ENCODE data around the gene RNF38. TPM values are rescaled to one million over a fixed set of nuclear protein-coding genes. Genes with fewer than 3 reads are reported as not detected.
"Not testable (repeated sequence)": the region's sequence is repeated elsewhere in the genome, so short reads cannot be mapped to it uniquely, and the experiment has no call there.

Gene RNF38
- total and polyA plus RNA-seq, 2 experiments from 2014 or later = 6.7 to 16.5 TPM

- Histone ChIP-seq H3K27me3 (replicated peaks; ENCODE audit: insufficient read depth) (no peaks in the 10 kb centered on the region), H3K9me2 (ENCODE audit: insufficient read depth) (no peaks in the 10 kb centered on the region), H3K9ac (no peak overlapping the region), H3K4me2 (ENCODE audit: unreplicated experiment) (no peak overlapping the region), H3F3A (ENCODE audit: insufficient read depth) (no peaks in the 10 kb centered on the region), H3K36me3 (ENCODE audit: low read depth) (no peaks in the 10 kb centered on the region), H3K27ac (no peak overlapping the region), H3K9me3 (ENCODE audit: low read depth) (no peaks in the 10 kb centered on the region), H4K20me1 (ENCODE audit: insufficient read depth) (no peaks in the 10 kb centered on the region), H3K79me2 (ENCODE audit: insufficient read depth) (no peaks in the 10 kb centered on the region), H3K4me1 (ENCODE audit: insufficient read depth) (0 out of 2 replicates have a peak, but pooled peaks cover 7% of the 10 kb centered on the region), H2AFZ (no peak overlapping the region), H3K4me3 (no peak overlapping the region)
- no peak for DNase-seq
- WGBS, 2 experiments (ENCODE audit: low coverage in 1 of 2, low lambda C conversion rate in 2 of 2, missing lambda C conversion rate in 2 of 2) = 52 to 62% methylated on average over 3 of the region's 3 CpGs
- TF ChIP-seq EZH2 (IDR thresholded peaks at IDR 0.05; ENCODE audit: insufficient read depth, poor library complexity, severe bottlenecking) (no peak), EZH2phosphoT487 (IDR thresholded peaks at IDR 0.05; ENCODE audit: insufficient read depth, low read depth) (no peak)
- in situ Hi-C loops (cut with MboI) = no loop called here
These were observed 77.6 kb downstream of the RNF38 start for GRCh38 chr9:36322462-36322861.

GRCh38 chr9:36321903-36322302 is 78.2 kb downstream of the RNF38 start:
- H3K27ac ChIP-seq; H3K9ac ChIP-seq; H3K9me2 ChIP-seq (ENCODE audit: insufficient read depth); DNase-seq; H4K20me1 ChIP-seq (ENCODE audit: insufficient read depth); H2AFZ ChIP-seq; H3K36me3 ChIP-seq (ENCODE audit: low read depth); H3K27me3 ChIP-seq (replicated peaks; ENCODE audit: insufficient read depth); H3K4me1 ChIP-seq (ENCODE audit: insufficient read depth); in situ Hi-C loops (cut with MboI); H3K79me2 ChIP-seq (ENCODE audit: insufficient read depth); H3K4me2 ChIP-seq (ENCODE audit: unreplicated experiment); H3K4me3 ChIP-seq; H3K9me3 ChIP-seq (ENCODE audit: low read depth); H3F3A ChIP-seq (ENCODE audit: insufficient read depth): not testable (repeated sequence)
- 73 to 76% methylated on average over 4 of the region's 4 CpGs for WGBS, 2 experiments (ENCODE audit: low coverage in 1 of 2, low lambda C conversion rate in 2 of 2, missing lambda C conversion rate in 2 of 2)

GRCh38 chr9:36320466-36320865 is 79.6 kb downstream of the RNF38 start:
- Histone ChIP-seq H3K79me2 (ENCODE audit: insufficient read depth) (no peaks in the 10 kb centered on the region), H3K36me3 (ENCODE audit: low read depth) (no peaks in the 10 kb centered on the region), H4K20me1 (ENCODE audit: insufficient read depth) (no peaks in the 10 kb centered on the region), H3K4me1 (ENCODE audit: insufficient read depth) (0 out of 2 replicates have a peak, but pooled peaks cover 7% of the 10 kb centered on the region), H3K9me3 (ENCODE audit: low read depth) (no peaks in the 10 kb centered on the region), H3K9me2 (ENCODE audit: insufficient read depth) (no peaks in the 10 kb centered on the region), H3K27me3 (replicated peaks; ENCODE audit: insufficient read depth) (no peaks in the 10 kb centered on the region), H3F3A (ENCODE audit: insufficient read depth) (no peaks in the 10 kb centered on the region), H3K4me3 (no peak overlapping the region), H3K9ac (no peak overlapping the region), H3K4me2 (ENCODE audit: unreplicated experiment) (no peak overlapping the region), H2AFZ (no peak overlapping the region), H3K27ac (no peak overlapping the region)
- 66 to 72% methylated on average over 5 of the region's 5 CpGs for WGBS, 2 experiments (ENCODE audit: low coverage in 1 of 2, low lambda C conversion rate in 2 of 2, missing lambda C conversion rate in 2 of 2)
- TF ChIP-seq EZH2phosphoT487 (IDR thresholded peaks at IDR 0.05; ENCODE audit: insufficient read depth, low read depth) (no peak), EZH2 (IDR thresholded peaks at IDR 0.05; ENCODE audit: insufficient read depth, poor library complexity, severe bottlenecking) (no peak)
- in situ Hi-C loops (cut with MboI) = no loop called here
- no peak for DNase-seq

GRCh38 chr9:36319806-36320205 is 80.3 kb downstream of the RNF38 start:
- H2AFZ ChIP-seq = peak overlapping the region; percentile 24
- in situ Hi-C loops (cut with MboI) = no loop called here
- H4K20me1 ChIP-seq (ENCODE audit: insufficient read depth) = no peaks in the 10 kb centered on the region
- TF ChIP-seq EZH2phosphoT487 (IDR thresholded peaks at IDR 0.05; ENCODE audit: insufficient read depth, low read depth) = no peak
- no peak for TF ChIP-seq EZH2 (IDR thresholded peaks at IDR 0.05; ENCODE audit: insufficient read depth, poor library complexity, severe bottlenecking)
- H3K9ac ChIP-seq = no peak overlapping the region
- WGBS, 2 experiments (ENCODE audit: low coverage in 1 of 2, low lambda C conversion rate in 2 of 2, missing lambda C conversion rate in 2 of 2) = 26 to 29% methylated on average over 6 of the region's 6 CpGs
- no peaks in the 10 kb centered on the region for H3K79me2 ChIP-seq (ENCODE audit: insufficient read depth)
- no peak overlapping the region for H3K4me3 ChIP-seq
- H3K9me2 ChIP-seq (ENCODE audit: insufficient read depth) = no peaks in the 10 kb centered on the region
- H3K4me1 ChIP-seq (ENCODE audit: insufficient read depth) = 0 out of 2 replicates have a peak, but pooled peaks cover 7% of the 10 kb centered on the region
- H3K27ac ChIP-seq = no peak overlapping the region
- peak; percentile 20 for DNase-seq
- no peaks in the 10 kb centered on the region for H3K9me3 ChIP-seq (ENCODE audit: low read depth)
- H3F3A ChIP-seq (ENCODE audit: insufficient read depth) = no peaks in the 10 kb centered on the region
- H3K4me2 ChIP-seq (ENCODE audit: unreplicated experiment) = no peak overlapping the region
- H3K27me3 ChIP-seq (replicated peaks; ENCODE audit: insufficient read depth) = no peaks in the 10 kb centered on the region
- no peaks in the 10 kb centered on the region for H3K36me3 ChIP-seq (ENCODE audit: low read depth)

GRCh38 chr9:36319183-36319582 is 80.9 kb downstream of the RNF38 start:
- no peaks in the 10 kb centered on the region for H3K27me3 ChIP-seq (replicated peaks; ENCODE audit: insufficient read depth)
- H3K9ac ChIP-seq = no peak overlapping the region
- H3F3A ChIP-seq (ENCODE audit: insufficient read depth) = no peaks in the 10 kb centered on the region
- no peaks in the 10 kb centered on the region for H3K9me2 ChIP-seq (ENCODE audit: insufficient read depth)
- no peak overlapping the region for H3K4me2 ChIP-seq (ENCODE audit: unreplicated experiment)
- 86 to 90% methylated on average over 6 to 7 of the region's 7 CpGs for WGBS, 2 experiments (ENCODE audit: low coverage in 1 of 2, low lambda C conversion rate in 2 of 2, missing lambda C conversion rate in 2 of 2)
- H3K4me3 ChIP-seq = no peak overlapping the region
- DNase-seq = no peak
- H3K27ac ChIP-seq = no peak overlapping the region
- H4K20me1 ChIP-seq (ENCODE audit: insufficient read depth) = no peaks in the 10 kb centered on the region
- no peak for TF ChIP-seq EZH2 (IDR thresholded peaks at IDR 0.05; ENCODE audit: insufficient read depth, poor library complexity, severe bottlenecking)
- TF ChIP-seq EZH2phosphoT487 (IDR thresholded peaks at IDR 0.05; ENCODE audit: insufficient read depth, low read depth) = no peak
- H2AFZ ChIP-seq = no peak overlapping the region
- no peaks in the 10 kb centered on the region for H3K36me3 ChIP-seq (ENCODE audit: low read depth)
- H3K9me3 ChIP-seq (ENCODE audit: low read depth) = no peaks in the 10 kb centered on the region
- in situ Hi-C loops (cut with MboI) = no loop called here
- 0 out of 2 replicates have a peak, but pooled peaks cover 7% of the 10 kb centered on the region for H3K4me1 ChIP-seq (ENCODE audit: insufficient read depth)
- H3K79me2 ChIP-seq (ENCODE audit: insufficient read depth) = no peaks in the 10 kb centered on the region
